ENCODE results near the gene GULP1.

Gene GULP1

GRCh38 chr2:188610050-188610444, 318.4 kb downstream of the GULP1 start:
- no peak for DNase-seq

- no peak for DNase-seq
These were observed 319.2 kb downstream of the GULP1 start for GRCh38 chr2:188610827-188611226.

GRCh38 chr2:188619146-188619545, 327.5 kb downstream of the GULP1 start:
- DNase-seq: no peak

GRCh38 chr2:188620916-188621315, 329.2 kb downstream of the GULP1 start:
- no peak for DNase-seq

- no peak for DNase-seq
These were observed 331.1 kb downstream of the GULP1 start for GRCh38 chr2:188622601-188623260.

GRCh38 chr2:188623995-188624643, 332.4 kb downstream of the GULP1 start:
- no peak for DNase-seq

- DNase-seq: no peak
These were observed 335.8 kb downstream of the GULP1 start for GRCh38 chr2:188627471-188627870.

GRCh38 chr2:188628989-188629752, 337.5 kb downstream of the GULP1 start:
- no peak for DNase-seq

- DNase-seq: no peak
These were observed 338.3 kb downstream of the GULP1 start for GRCh38 chr2:188629753-188630527.

- no peak for DNase-seq
These were observed 339.5 kb downstream of the GULP1 start for GRCh38 chr2:188631037-188631809.

- no peak for DNase-seq
These were observed 343.0 kb downstream of the GULP1 start for GRCh38 chr2:188634656-188635055.
